ENCODE results near the gene CRLF2.
"Not testable (repeated sequence)": the region's sequence is repeated elsewhere in the genome, so short reads cannot be mapped to it uniquely, and the experiment has no call there.

Gene CRLF2

GRCh38 chrX:1159548-1159947 lies 52.9 kb downstream of the CRLF2 start:
- Histone ChIP-seq H3K9me3 (replicated peaks; ENCODE audit: insufficient read depth, low read length) (no peaks in the 10 kb centered on the region), H3K27ac (ENCODE audit: low read length) (no peak overlapping the region), H3K9me2 (replicated peaks; ENCODE audit: insufficient read depth, low read length) (no peaks in the 10 kb centered on the region), H3K79me2 (ENCODE audit: low read length) (no peaks in the 10 kb centered on the region), H3K9ac (ENCODE audit: low read length) (no peak overlapping the region), H3K36me3 (replicated peaks; ENCODE audit: insufficient read depth, low read length) (no peaks in the 10 kb centered on the region), H3F3A (ENCODE audit: insufficient read depth, low read length) (no peaks in the 10 kb centered on the region), H2AFZ (ENCODE audit: low read length) (no peak overlapping the region), H3K27me3 (replicated peaks; ENCODE audit: insufficient read depth, low read length) (no peaks in the 10 kb centered on the region), H3K4me3 (ENCODE audit: low read length) (no peak overlapping the region), H3K4me2 (ENCODE audit: low read depth, low read length) (no peak overlapping the region), H4K20me1 (ENCODE audit: insufficient read depth, low read length) (no peaks in the 10 kb centered on the region), H3K4me1 (ENCODE audit: low read length) (no peaks in the 10 kb centered on the region)
- DNase-seq = no peak
- TF ChIP-seq EZH2 (optimal IDR thresholded peaks at IDR 0.05; ENCODE audit: low read depth, low read length) (no peak), CTCF (IDR thresholded peaks at IDR 0.05; ENCODE audit: low read length) (no peak), EZH2phosphoT487 (IDR thresholded peaks at IDR 0.05; ENCODE audit: low read length) (no peak)

- not testable (repeated sequence) for H2AFZ ChIP-seq (ENCODE audit: low read length); H3K4me2 ChIP-seq (ENCODE audit: low read depth, low read length); H3K4me1 ChIP-seq (ENCODE audit: low read length); H3K9me2 ChIP-seq (replicated peaks; ENCODE audit: insufficient read depth, low read length); H3K27ac ChIP-seq (ENCODE audit: low read length); DNase-seq; H3K9ac ChIP-seq (ENCODE audit: low read length); H3F3A ChIP-seq (ENCODE audit: insufficient read depth, low read length); H4K20me1 ChIP-seq (ENCODE audit: insufficient read depth, low read length); H3K4me3 ChIP-seq (ENCODE audit: low read length); H3K9me3 ChIP-seq (replicated peaks; ENCODE audit: insufficient read depth, low read length); H3K36me3 ChIP-seq (replicated peaks; ENCODE audit: insufficient read depth, low read length); H3K27me3 ChIP-seq (replicated peaks; ENCODE audit: insufficient read depth, low read length); H3K79me2 ChIP-seq (ENCODE audit: low read length)
These were observed 55.6 kb downstream of the CRLF2 start for GRCh38 chrX:1156681-1157455.

- Histone ChIP-seq H3F3A (ENCODE audit: insufficient read depth, low read length) (no peaks in the 10 kb centered on the region), H3K4me1 (ENCODE audit: low read length) (no peaks in the 10 kb centered on the region), H4K20me1 (ENCODE audit: insufficient read depth, low read length) (no peaks in the 10 kb centered on the region), H3K36me3 (replicated peaks; ENCODE audit: insufficient read depth, low read length) (no peaks in the 10 kb centered on the region), H3K79me2 (ENCODE audit: low read length) (no peaks in the 10 kb centered on the region), H3K27ac (ENCODE audit: low read length) (no peak overlapping the region), H2AFZ (ENCODE audit: low read length) (no peak overlapping the region), H3K9ac (ENCODE audit: low read length) (no peak overlapping the region), H3K9me3 (replicated peaks; ENCODE audit: insufficient read depth, low read length) (no peaks in the 10 kb centered on the region), H3K4me3 (ENCODE audit: low read length) (no peak overlapping the region), H3K9me2 (replicated peaks; ENCODE audit: insufficient read depth, low read length) (no peaks in the 10 kb centered on the region), H3K4me2 (ENCODE audit: low read depth, low read length) (no peak overlapping the region), H3K27me3 (replicated peaks; ENCODE audit: insufficient read depth, low read length) (0 out of 2 replicates have a peak, but pooled peaks cover 6% of the 10 kb centered on the region)
- no peak for TF ChIP-seq CTCF (IDR thresholded peaks at IDR 0.05; ENCODE audit: low read length)
- no peak for TF ChIP-seq EZH2phosphoT487 (IDR thresholded peaks at IDR 0.05; ENCODE audit: low read length)
- no peak for TF ChIP-seq EZH2 (optimal IDR thresholded peaks at IDR 0.05; ENCODE audit: low read depth, low read length)
- no peak for DNase-seq
These were observed 58.5 kb downstream of the CRLF2 start for GRCh38 chrX:1153940-1154339.

GRCh38 chrX:1152090-1152489 lies 60.4 kb downstream of the CRLF2 start:
- Histone ChIP-seq H3K27ac (ENCODE audit: low read length) (no peak overlapping the region), H3K9me3 (replicated peaks; ENCODE audit: insufficient read depth, low read length) (no peaks in the 10 kb centered on the region), H3K79me2 (ENCODE audit: low read length) (no peaks in the 10 kb centered on the region), H2AFZ (ENCODE audit: low read length) (no peak overlapping the region), H3K4me2 (ENCODE audit: low read depth, low read length) (no peak overlapping the region), H4K20me1 (ENCODE audit: insufficient read depth, low read length) (no peaks in the 10 kb centered on the region), H3K9me2 (replicated peaks; ENCODE audit: insufficient read depth, low read length) (no peaks in the 10 kb centered on the region), H3K27me3 (replicated peaks; ENCODE audit: insufficient read depth, low read length) (0 out of 2 replicates have a peak, but pooled peaks cover 6% of the 10 kb centered on the region), H3K9ac (ENCODE audit: low read length) (no peak overlapping the region), H3F3A (ENCODE audit: insufficient read depth, low read length) (no peaks in the 10 kb centered on the region), H3K4me1 (ENCODE audit: low read length) (no peaks in the 10 kb centered on the region), H3K36me3 (replicated peaks; ENCODE audit: insufficient read depth, low read length) (no peaks in the 10 kb centered on the region), H3K4me3 (ENCODE audit: low read length) (no peak overlapping the region)
- DNase-seq = no peak
- TF ChIP-seq EZH2phosphoT487 (IDR thresholded peaks at IDR 0.05; ENCODE audit: low read length) (no peak), EZH2 (optimal IDR thresholded peaks at IDR 0.05; ENCODE audit: low read depth, low read length) (no peak), CTCF (IDR thresholded peaks at IDR 0.05; ENCODE audit: low read length) (no peak)

Measured in MM.1S (cell line).